OCI-M2 (cell line): ENCODE measurements around the gene JMJD8.

Experiments used
- DNase-seq: peaks from one replicate; lab custom pipeline; 2025; ENCODE audit not compliant: unreplicated experiment; lab: John Stamatoyannopoulos, UW

Gene JMJD8

DNA sequence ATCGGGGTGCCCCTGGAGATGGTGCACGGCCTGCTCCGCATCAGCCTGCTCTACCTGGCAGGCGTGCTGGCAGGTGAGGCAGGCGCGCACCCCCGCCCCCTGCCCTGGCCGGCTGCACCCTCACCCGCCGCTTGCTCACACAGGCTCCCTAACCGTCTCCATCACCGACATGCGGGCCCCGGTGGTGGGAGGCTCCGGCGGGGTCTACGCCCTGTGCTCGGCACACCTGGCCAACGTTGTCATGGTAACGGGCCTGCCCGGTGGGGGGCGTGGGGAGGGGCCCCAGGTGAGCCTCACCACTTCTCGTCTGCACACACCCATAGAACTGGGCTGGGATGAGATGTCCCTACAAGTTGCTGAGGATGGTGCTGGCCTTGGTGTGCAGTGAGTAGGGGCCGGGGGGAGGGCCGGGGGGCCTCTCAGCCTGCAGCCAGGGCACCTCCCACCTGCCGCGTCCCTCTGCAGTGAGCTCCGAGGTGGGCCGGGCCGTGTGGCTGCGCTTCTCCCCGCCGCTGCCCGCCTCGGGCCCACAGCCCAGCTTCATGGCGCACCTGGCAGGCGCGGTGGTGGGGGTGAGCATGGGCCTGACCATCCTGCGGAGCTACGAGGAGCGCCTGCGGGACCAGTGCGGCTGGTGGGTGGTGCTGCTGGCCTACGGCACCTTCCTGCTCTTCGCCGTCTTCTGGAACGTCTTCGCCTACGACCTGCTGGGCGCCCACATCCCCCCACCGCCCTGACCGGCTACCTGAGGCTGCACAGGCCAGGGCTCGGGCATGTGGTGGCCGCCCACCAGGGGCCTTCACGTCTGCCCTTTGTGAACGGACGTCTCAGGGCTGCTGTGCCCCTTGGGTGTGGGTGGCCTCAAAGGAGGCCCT is 6.6 kb downstream of the JMJD8 start:
- no peak for DNase-seq

DNA sequence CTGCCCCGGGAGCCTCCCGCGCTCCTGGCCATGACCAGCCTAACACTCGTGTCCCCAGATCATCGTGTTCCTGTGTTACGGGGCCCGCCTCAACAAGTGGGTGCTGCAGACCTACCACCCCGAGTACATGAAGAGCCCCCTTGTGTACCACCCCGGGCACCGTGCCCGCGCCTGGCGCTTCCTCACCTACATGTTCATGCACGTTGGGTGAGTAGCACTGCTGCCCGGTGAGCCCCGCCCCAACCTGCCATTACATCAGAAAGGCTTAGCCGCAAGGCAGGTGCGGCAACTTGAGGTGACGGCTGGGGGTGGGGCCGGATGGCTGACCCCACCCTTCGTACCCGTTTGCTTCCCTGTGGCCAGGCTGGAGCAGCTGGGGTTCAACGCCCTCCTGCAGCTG is 7.2 kb downstream of the JMJD8 start:
- DNase-seq = no peak

DNA sequence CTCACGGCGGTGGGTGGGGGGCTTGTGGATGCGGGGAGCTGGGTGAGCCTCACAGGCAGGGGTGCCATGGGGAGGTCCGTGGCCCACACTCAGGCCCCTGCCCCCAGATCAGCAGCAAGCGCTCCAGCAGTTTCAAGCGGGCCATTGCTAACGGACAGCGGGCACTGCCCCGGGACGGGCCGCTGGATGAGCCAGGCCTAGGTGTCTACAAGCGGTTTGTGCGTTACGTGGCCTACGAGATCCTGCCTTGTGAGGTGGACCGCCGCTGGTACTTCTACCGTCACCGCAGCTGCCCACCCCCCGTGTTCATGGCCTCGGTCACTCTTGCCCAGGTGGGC is 7.6 kb downstream of the JMJD8 start:
- DNase-seq = no peak

DNA sequence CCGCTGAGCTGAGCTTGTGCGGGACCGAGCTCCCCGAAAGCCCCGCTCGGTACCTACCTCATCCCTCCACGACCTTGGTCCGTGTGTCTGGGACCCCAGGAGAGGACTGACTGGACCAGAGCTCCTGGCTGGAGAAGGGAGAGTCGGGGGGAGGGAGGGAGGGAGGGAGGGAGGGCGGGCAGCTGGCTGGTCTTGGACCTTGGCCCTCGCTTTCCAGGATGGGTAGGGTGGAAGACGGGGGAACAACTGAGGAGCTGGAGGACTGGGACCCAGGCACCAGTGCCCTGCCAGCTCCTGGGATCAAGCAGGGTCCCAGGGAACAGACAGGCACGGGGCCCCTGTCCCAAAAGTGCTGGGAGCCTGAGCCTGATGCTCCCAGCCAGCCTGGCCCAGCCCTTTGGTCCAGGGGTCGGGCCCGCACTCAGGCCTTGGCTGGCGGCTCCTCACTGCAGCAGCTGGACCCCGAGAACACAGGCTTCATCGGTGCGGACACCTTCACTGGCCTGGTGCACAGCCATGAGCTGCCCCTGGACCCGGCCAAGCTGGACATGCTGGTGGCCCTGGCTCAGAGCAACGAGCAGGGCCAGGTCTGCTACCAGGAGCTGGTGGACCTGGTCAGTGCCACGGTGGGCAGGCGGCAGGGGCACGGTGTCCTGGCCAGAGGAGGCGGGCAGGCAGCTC is 8.1 kb downstream of the JMJD8 start:
- no peak for DNase-seq

DNA sequence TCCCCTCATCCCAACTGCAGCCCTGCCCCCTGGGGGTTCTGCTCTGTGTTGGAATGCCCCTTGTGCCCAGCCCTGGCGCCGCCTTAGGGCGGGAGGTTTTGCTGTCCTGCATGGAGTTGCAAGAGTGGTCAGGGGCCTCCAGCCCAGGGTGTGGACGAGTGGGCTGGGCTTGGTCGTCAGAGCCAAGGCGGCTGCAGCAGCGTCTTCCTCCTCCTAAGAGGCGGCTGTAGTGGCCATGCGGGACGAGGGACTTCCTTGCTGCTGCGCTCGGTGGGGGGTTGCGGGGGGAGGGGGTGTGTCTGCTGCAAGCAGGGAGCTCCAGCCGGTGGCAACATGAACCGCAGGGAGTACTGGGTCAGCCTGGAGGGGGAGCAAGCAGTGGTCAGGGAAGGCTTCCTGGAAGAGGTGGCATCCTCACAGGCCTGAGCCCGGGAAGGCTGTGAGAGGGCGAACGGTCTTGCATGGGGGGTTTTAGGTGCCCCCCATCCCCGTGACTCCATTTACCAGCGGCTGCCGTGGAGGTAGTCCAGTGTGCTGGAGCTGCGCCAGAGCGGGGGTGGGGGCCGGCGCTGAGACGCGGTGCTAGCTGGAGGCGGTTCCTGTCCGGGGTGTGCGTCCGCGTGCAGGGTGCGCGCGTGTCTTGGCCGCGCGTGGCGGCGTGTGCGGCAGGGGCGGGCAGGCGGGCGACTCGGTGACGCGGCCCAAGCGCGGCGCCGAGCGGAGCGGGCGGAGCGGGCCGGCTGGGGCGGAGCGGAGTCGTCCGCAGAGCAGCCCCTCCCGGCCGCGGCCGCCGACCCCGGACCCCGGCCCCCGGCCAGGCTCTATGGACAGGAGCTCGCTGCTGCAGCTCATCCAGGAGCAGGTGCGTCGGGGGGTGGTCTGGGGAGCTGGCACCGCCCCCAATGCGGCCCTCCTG is 8.9 kb downstream of the JMJD8 start, which contains the start of gene RHBDL1:
RHBDL1 (plus strand) TSS at position 704 of the 916 bp plus-strand sequence; CDS start at position 824, 120 bp downstream.
- DNase-seq = no peak

DNA sequence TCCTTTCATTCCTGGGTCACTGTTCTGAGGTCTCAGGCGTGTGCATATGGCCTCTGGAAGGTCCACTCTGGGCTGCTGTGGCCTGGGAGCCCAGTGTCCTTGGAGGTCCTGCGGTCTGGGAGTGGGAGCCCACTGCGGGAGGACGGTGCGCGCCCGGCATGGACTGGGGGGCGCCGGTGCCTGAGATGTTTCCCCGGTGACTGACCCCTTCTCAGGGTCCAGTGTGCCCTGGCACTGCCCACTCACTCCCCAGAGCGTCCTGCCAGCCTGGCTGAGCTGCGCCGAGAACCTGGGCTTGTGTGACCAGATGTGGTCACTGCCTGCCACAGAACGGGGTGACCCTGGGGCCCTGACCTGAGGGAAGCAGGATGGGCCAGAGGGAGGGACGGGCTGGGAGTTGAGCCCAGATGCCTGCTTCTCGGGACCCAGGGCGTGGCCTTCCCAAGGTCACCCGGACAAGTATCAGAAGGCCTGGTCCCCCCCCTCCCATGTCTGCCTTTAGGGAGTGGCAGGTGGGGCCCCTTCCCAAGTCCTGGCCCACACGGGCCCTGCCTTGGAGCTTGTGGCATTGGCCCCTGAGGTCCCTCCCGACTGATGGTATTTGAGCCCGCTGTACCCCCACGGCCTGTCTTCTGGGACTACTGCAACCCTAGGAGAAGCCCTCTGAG is 9.8 kb downstream of the JMJD8 start:
- no peak for DNase-seq

DNA sequence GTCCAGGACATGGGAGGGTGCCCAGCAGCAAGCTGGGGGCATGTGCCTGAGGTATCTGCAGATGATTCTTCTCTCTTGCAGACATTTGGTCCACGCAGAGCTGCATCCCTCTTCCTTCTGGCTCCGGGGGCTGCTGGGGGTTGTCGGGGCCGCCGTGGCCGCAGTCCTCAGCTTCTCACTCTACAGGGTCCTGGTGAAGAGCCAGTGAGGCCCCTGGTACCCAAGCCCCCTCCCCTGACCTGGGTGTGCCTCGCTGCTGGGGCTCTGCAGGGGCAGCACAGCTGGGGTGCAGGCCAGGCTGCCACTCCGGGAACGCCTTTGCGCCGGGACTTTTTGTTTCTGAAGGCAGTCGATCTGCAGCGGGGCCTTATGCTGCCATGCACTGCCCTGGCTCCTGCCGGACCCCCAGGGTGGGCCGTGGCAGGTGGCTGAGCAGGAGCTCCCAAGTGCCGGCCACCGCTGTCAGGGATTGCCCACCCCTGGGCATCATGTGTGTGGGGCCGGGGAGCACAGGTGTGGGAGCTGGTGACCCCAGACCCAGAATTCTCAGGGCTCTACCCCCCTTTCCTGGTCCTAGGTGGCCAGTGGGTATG is 10.6 kb downstream of the JMJD8 start:
- no peak for DNase-seq

DNA sequence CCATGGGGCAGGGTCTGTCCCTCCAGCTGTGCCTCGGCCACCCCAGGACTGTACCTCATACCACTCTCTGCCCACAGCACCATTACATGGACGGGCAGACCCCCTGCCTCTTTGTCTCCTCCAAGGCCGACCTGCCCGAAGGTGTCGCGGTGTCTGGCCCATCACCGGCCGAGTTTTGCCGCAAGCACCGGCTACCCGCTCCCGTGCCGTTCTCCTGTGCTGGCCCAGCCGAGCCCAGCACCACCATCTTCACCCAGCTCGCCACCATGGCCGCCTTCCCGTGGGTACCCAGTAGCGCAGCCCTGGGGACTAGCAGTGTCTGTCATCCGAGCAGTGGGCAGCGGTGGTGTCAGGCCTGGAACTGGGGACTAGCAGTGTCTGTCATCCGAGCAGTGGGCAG is 11.3 kb downstream of the JMJD8 start:
- no peak for DNase-seq

DNA sequence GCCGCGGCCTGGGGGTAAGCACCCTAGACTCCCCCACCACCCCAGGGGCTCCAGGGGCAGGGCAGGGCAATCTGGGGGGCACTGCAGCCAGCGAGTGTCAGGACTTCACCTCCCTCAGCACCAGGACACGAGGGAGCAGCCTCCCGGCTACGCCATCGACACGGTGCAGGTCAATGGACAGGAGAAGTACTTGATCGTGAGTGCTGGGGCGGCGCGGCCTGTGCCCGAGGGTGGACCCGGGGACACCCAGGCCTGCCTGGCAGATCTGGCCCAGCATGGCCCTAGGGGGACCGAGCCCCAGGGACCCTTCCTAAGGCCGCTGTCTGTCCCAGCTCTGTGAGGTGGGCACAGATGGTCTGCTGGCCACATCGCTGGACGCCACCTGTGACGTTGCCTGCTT is 11.8 kb downstream of the JMJD8 start:
- DNase-seq = no peak

DNA sequence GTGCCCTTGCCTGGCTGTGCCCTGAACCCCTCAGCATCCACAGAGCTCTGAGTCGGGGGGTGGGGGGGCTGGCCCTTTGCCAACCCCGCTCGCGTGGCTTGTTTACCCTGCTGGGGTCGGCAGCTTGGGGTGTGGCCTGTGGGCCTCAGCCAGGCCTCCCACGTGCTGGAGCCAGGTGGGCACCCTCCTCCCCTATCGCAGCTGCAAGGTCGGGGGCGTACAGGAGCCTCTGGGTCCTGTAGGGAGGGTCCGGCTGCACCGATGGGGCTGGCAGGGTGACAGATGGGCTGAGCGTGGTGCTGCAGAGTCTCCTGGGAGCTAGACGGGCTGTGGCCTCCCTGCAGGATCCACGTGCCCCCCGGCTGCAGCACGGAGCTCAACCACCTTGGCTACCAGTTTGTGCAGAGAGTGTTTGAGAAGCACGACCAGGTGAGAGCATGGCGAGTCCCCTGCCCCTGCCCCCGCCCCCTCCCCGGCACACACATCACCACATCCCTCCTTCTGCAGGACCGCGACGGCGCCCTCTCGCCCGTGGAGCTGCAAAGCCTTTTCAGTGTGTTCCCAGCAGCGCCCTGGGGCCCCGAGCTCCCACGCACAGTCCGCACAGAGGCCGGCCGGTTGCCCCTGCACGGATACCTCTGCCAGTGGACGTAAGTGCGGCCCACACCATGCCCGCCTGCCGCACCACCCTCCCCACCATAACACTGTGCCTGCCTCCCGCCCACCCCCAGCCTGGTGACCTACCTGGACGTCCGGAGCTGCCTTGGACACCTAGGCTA is 12.6 kb downstream of the JMJD8 start:
- no peak for DNase-seq

DNA sequence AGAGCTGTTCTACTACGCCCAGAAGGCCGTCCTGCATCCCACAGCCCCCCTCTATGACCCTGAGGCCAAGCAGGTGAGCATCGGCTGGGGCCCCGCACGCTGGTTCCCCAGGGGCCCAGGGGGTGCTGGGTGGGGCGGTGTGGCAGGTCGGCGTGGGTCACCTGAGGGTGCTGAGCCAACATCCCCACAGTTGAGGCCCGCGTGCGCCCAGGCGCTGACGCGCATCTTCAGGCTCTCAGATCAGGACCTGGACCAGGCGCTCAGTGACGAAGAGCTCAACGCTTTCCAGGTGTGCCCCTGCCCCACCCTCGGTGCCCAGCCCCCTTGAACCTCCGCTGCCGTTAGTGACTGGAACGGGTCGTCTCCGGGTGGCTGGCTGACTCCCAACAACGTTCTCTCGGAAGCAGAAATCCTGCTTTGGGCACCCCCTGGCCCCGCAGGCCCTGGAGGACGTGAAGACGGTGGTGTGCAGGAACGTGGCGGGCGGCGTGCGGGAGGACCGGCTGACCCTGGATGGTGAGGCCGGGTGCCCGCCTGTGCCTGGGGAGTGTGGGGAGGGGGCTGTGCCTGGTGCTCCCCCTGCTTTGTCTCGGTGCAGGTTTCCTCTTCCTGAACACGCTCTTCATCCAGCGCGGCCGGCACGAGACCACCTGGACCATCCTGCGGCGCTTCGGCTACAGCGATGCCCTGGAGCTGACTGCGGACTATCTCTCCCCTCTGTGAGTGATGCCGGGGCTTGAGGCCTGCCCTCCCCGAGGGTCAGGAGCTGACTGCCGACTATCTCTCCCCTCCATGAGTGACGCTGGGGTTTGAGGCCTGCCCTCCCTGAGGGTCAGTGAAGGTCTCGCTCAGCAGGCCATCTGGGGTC is 13.4 kb downstream of the JMJD8 start:
- no peak for DNase-seq

DNA sequence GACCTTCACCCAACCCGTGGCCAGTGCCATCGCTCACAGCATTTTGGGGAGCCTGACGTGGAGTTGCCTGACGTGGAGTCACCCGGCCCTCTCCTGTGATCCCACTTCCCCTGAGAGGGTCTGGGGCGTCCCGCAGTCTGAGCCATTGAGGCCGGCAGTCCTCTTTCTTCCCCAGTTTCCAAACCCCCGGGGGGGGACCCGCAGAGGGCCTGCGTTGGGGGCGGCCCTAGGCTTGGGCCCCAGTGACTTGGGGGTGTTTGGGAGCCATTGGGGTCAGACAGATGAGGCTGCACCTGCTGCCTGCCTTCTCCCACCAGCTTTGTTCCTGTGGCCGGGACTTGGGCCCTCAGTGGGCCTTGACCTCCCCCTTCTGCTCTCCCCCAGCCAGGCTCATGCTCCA is 14.5 kb downstream of the JMJD8 start:
- no peak for DNase-seq

DNA sequence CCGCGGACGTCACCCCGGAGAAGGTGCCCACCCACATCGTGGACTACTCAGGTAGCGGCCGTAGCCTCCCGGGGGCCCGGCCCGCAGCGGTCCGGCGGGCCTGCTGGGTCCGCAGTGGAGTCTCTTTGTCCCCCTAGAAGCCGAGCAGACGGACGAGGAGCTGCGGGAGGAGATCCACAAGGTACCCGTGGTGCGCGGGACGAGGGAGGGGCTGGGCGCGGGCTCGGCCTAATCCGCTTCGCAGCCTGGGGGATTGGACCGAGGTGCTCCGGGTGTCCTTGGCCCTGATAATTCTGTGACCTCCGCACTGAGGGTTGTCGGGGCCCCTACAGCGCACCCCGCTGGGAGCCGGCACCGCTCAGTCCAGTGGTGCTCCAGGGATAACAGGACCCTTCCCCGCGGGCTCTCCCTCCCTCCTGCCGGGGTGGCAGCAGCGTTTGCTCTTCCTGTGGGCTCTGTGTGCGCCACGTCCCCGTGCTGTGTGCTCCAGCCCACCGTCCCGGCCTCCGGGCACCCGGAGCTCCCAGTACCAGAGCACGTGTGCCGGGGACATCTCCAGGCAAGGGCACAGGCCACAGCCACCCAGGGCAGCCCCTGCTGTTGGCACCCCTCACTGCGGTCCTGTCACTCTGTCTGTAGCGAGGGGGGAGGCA is 15.5 kb downstream of the JMJD8 start:
- no peak for DNase-seq

DNA sequence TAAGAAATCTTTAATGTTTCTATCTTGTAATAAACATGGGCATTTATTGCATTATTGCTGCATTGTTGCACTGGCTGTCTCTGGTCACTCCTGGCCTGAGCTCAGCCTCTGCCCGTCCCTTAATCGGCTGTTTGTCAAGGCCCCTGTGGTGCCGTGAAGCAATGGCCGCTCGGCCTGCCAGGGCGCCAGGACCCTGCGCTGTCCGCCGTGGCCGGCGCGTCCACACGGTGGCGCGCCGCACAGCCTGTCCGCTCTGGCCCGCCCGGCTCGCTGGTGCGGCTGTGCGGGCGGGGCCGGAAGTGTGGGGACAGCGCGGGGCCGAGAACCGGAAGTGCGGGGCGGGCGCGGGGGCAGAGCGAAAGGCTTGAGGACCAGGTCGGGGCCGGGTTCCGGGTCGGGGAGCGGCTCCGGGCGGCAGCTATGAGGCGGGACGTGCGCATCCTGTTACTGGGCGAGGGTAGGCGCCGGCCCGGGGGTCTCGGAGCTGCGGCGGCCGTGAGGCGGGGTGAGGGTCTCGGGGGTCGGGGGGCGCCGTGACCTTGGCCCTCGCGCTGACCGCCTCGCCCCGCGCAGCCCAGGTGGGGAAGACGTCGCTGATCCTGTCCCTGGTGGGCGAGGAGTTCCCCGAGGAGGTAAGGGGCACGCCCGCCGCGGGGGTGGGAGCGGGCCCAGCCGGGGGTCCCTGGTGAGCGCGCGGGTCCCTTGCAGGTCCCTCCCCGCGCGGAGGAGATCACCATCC is 16.2 kb downstream of the JMJD8 start, which contains the start of gene RHOT2:
RHOT2 (plus strand) TSS at position 353 of the 739 bp plus-strand sequence; CDS start at position 421, 68 bp downstream.
- peak; percentile 27 for DNase-seq

DNA sequence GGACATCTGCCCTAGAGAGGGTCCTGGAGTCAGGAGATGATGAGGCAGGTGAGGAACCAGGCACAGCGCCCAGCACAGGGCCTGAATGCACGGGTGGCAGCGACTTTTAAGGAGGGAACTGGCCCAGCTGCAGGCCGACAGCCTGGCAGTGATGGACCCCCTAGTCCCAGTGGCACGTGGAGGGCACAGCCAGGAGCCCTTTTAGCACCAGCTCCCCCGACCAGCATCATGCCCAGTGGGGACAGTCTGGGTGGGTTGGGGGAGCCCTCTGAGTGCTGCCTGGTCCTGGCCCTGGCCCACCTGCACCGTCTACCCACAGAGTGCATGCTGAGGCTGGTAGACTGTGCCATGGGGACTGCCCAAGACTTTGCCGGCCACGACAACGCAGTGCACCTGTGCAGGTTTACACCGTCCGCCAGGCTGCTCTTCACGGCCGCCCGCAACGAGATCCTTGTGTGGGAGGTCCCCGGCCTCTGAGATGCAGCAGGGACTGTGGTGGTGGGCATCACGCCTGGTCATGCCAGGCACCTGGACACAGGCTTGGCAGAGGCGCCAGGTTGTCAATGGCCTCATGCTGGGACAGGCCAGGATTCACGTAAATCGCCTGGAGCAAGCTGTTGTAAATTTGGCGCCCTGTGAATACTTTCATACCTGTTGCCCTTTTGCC is 16.9 kb downstream of the JMJD8 start:
- DNase-seq = no peak

DNA sequence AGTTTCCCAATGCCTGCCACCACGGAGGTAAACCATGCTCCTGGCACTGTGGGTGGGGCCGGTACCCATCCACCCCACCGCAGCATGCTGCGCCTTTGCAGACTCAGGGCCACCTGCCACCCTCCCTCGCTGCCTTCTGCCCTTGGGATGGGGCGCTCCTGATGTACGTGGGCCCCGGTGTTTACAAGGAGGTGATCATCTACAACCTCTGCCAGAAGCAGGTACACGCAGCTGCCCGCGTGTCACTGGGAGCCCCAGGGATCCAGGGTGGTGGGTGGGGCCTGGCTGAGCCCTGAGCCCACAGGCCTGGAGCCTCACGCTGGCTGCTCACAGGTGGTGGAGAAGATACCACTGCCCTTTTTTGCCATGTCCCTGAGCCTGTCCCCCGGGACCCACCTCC is 17.6 kb downstream of the JMJD8 start:
- DNase-seq = no peak

DNA sequence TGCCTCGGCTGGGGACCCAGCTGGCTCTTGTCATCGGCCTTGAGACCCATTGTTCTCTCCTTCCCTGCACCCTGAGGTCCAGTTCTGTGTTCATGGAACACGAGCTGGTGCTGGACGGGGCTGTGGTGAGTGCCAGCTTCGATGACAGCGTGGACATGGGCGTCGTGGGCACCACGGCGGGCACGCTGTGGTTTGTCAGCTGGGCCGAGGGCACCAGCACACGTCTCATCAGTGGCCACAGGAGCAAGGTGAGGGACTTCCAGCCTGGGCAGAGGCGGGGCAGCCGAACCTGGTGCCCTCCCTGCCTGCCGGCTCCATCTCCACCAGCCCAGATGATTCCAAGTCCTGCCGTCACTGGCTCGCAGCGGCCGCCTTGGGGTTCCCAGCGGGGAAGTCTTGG is 21.5 kb downstream of the JMJD8 start:
- no peak for DNase-seq
